Activated CD4-positive, alpha-beta memory T cell treated with anti-CD3 and anti-CD28 coated beads for 36 hours (primary cell): ENCODE data around the gene HOXA7. TPM values are rescaled to one million over a fixed set of nuclear protein-coding genes. Genes with fewer than 3 reads are reported as not detected.

Source experiments
- CTCF ChIA-PET: fragments of 350-600 bp; sonication (Branson Sonifier 250); formaldehyde crosslinking; loops from one replicate; lab custom pipeline; 2021; ENCODE audit warnings: antibody characterized with exemption, inconsistent platforms; lab: Charles Lee
- POLR2A ChIA-PET: fragments of 350-600 bp; sonication (Branson Sonifier 250); formaldehyde crosslinking; loops from one replicate; lab custom pipeline; 2021; ENCODE audit warnings: antibody characterized with exemption; lab: Charles Lee
- DNase-seq: peaks from one replicate; pipeline ENCODE4 v3.0.0-alpha.2; 2020
- H3K27ac Mint-ChIP-seq: one replicate; pipeline ENCODE4 v1.8.0; 2021; ENCODE audit warnings: mixed read lengths
- H3K27me3 Mint-ChIP-seq: one replicate; pipeline ENCODE4 v1.8.0; 2021; ENCODE audit warnings: mixed read lengths
- H3K36me3 Mint-ChIP-seq: one replicate; pipeline ENCODE4 v1.8.0; 2021; ENCODE audit warnings: mixed read lengths
- H3K4me1 Mint-ChIP-seq: one replicate; pipeline ENCODE4 v1.8.0; 2021; ENCODE audit warnings: low read depth, mixed read lengths
- H3K4me3 Mint-ChIP-seq: one replicate; pipeline ENCODE4 v1.8.0; 2021; ENCODE audit warnings: mild to moderate bottlenecking, mixed read lengths
- H3K9me3 Mint-ChIP-seq: one replicate; pipeline ENCODE4 v1.8.0; 2021; ENCODE audit warnings: mixed read lengths
- intact Hi-C: fragments of 100-400 bp; cut with micrococcal nuclease; formaldehyde crosslinking; loops from one replicate; pipeline ENCODE4 v1.15.1; 2023
- total RNA-seq, 2 experiments: library from RNA; stranded (reverse); gene quantifications; one replicate each; pipeline ENCODE4 v1.2.3, GENCODE V29; 2021

HOXA7 gene
- total RNA-seq, 2 experiments from 2014 or later = not detected

GRCh38 chr7:27158436-27159265 lies 2.2 kb upstream of the HOXA7 start:
- H3K27ac Mint-ChIP-seq = no peak overlapping the region

GRCh38 chr7:27157702-27158431 lies 1.4 kb upstream of the HOXA7 start:
- Mint-ChIP-seq H3K4me3 (no peak overlapping the region), H3K9me3 (no peaks in the 10 kb centered on the region), H3K36me3 (peaks cover 4% of the 10 kb centered on the region), H3K27ac (no peak overlapping the region), H3K27me3 (peaks cover 85% of the 10 kb centered on the region), H3K4me1 (peaks cover 39% of the 10 kb centered on the region)
- ChIA-PET CTCF (interaction anchor here (1.3 to 2.2 kb wide), 4 partner anchors 11 to 478 kb away, joined by 3 to 9 read pairs (median 6); no protein-coding TSS in a partner anchor), POLR2A (no interaction called here)
- no peak for DNase-seq
- intact Hi-C loops = loop anchor here (10.0 kb wide), 1 partner anchor 863 kb away; the partner anchor contains the start of gene SNX10

More at GRCh38 chr7:27158436-27159265, 2.2 kb upstream of the HOXA7 start:
- intact Hi-C loops = loop anchor here (10.0 kb wide), 1 partner anchor 864 kb away; the partner anchor contains the start of gene SNX10
- peaks cover 39% of the 10 kb centered on the region for H3K4me1 Mint-ChIP-seq
- H3K9me3 Mint-ChIP-seq = no peaks in the 10 kb centered on the region
- DNase-seq = no peak
- peaks cover 85% of the 10 kb centered on the region for H3K27me3 Mint-ChIP-seq
- no peak overlapping the region for H3K4me3 Mint-ChIP-seq
- ChIA-PET CTCF (interaction anchor here (0.7 to 2.2 kb wide), 11 partner anchors 8 to 789 kb away, joined by 3 to 9 read pairs (median 4); no protein-coding TSS in a partner anchor), POLR2A (no interaction called here)
- peaks cover 4% of the 10 kb centered on the region for H3K36me3 Mint-ChIP-seq

- no peaks in the 10 kb centered on the region for H3K9me3 Mint-ChIP-seq
- no peak overlapping the region for H3K4me3 Mint-ChIP-seq
- H3K27me3 Mint-ChIP-seq = peaks cover 84% of the 10 kb centered on the region
- intact Hi-C loops = loop anchor here (10.0 kb wide), 1 partner anchor 862 kb away; the partner anchor contains the start of gene SNX10
- POLR2A ChIA-PET = no interaction called here
- peak overlapping the region; percentile 38 for H3K27ac Mint-ChIP-seq
- CTCF ChIA-PET = interaction anchor here (0.7 to 1.3 kb wide), 5 partner anchors 12 to 475 kb away, joined by 3 read pairs; partner anchors contain the start of gene HOXA10
- no peak for DNase-seq
- peaks cover 40% of the 10 kb centered on the region for H3K4me1 Mint-ChIP-seq
- H3K36me3 Mint-ChIP-seq = peaks cover 4% of the 10 kb centered on the region
Measured at GRCh38 chr7:27156916-27157701, 634 bp upstream of the HOXA7 start.

GRCh38 chr7:27155816-27156507 lies 513 bp downstream of the HOXA7 start:
- intact Hi-C loops = loop anchor here (2.0 to 10.0 kb wide), 2 partner anchors 17 to 861 kb away; partner anchors contain the start of gene SNX10

GRCh38 chr7:27154901-27155815 lies 1.3 kb downstream of the HOXA7 start:
- CTCF ChIA-PET = interaction anchor here (2.0 kb wide), 1 partner anchor 473 kb away, joined by 5 read pairs; no protein-coding TSS in a partner anchor
- H3K9me3 Mint-ChIP-seq = no peaks in the 10 kb centered on the region
- H3K4me3 Mint-ChIP-seq = peak overlapping the region; percentile 43
- H3K36me3 Mint-ChIP-seq = peaks cover 4% of the 10 kb centered on the region
- H3K4me1 Mint-ChIP-seq = peaks cover 53% of the 10 kb centered on the region
- peaks cover 90% of the 10 kb centered on the region for H3K27me3 Mint-ChIP-seq
- POLR2A ChIA-PET = no interaction called here
- peak overlapping the region; percentile 33 for H3K27ac Mint-ChIP-seq
- intact Hi-C loops = loop anchor here (2.0 to 10.0 kb wide), 3 partner anchors 18 to 860 kb away; partner anchors contain the start of genes HOXA11 and SNX10
- peak; percentile 59 for DNase-seq

More at GRCh38 chr7:27155816-27156507, 513 bp downstream of the HOXA7 start:
- H3K9me3 Mint-ChIP-seq = no peaks in the 10 kb centered on the region
- POLR2A ChIA-PET = no interaction called here
- peak overlapping the region; percentile 33 for H3K27ac Mint-ChIP-seq
- CTCF ChIA-PET = interaction anchor here (0.7 to 0.8 kb wide), 2 partner anchors 18 to 474 kb away, joined by 3 read pairs; partner anchors contain the start of gene HOXA10
- peak overlapping the region; percentile 46 for H3K4me3 Mint-ChIP-seq
- peaks cover 4% of the 10 kb centered on the region for H3K36me3 Mint-ChIP-seq
- DNase-seq = no peak
- H3K4me1 Mint-ChIP-seq = peaks cover 50% of the 10 kb centered on the region
- H3K27me3 Mint-ChIP-seq = peaks cover 88% of the 10 kb centered on the region

GRCh38 chr7:27154369-27154768 lies 2.1 kb downstream of the HOXA7 start:
- POLR2A ChIA-PET = no interaction called here
- peak overlapping the region; percentile 6 for H3K4me3 Mint-ChIP-seq
- peaks cover 89% of the 10 kb centered on the region for H3K27me3 Mint-ChIP-seq
- no peak overlapping the region for H3K27ac Mint-ChIP-seq
- intact Hi-C loops = loop anchor here (2.0 to 10.0 kb wide), 3 partner anchors 18 to 860 kb away; partner anchors contain the start of genes HOXA11 and SNX10
- CTCF ChIA-PET = interaction anchor here (2.0 kb wide), 1 partner anchor 472 kb away, joined by 5 read pairs; no protein-coding TSS in a partner anchor
- no peak for DNase-seq
- peaks cover 53% of the 10 kb centered on the region for H3K4me1 Mint-ChIP-seq
- peaks cover 4% of the 10 kb centered on the region for H3K36me3 Mint-ChIP-seq
- H3K9me3 Mint-ChIP-seq = no peaks in the 10 kb centered on the region

GRCh38 chr7:27153526-27153925 lies 2.9 kb downstream of the HOXA7 start:
- Mint-ChIP-seq H3K27ac (no peak overlapping the region), H3K27me3 (peaks cover 85% of the 10 kb centered on the region), H3K4me1 (peaks cover 50% of the 10 kb centered on the region), H3K9me3 (no peaks in the 10 kb centered on the region), H3K36me3 (peaks cover 4% of the 10 kb centered on the region), H3K4me3 (no peak overlapping the region)
- ChIA-PET POLR2A (no interaction called here), CTCF (interaction anchor here (0.7 to 2.0 kb wide), 3 partner anchors 26 to 471 kb away, joined by 3 to 5 read pairs (median 4); no protein-coding TSS in a partner anchor)
- intact Hi-C loops = loop anchor here (5.0 to 10.0 kb wide), 2 partner anchors 34 to 859 kb away; partner anchors contain the start of genes HOXA11 and SNX10
- no peak for DNase-seq

- Mint-ChIP-seq H3K27ac (no peak overlapping the region), H3K27me3 (peaks cover 85% of the 10 kb centered on the region), H3K36me3 (peaks cover 4% of the 10 kb centered on the region), H3K4me1 (peaks cover 53% of the 10 kb centered on the region), H3K4me3 (no peak overlapping the region), H3K9me3 (no peaks in the 10 kb centered on the region)
- POLR2A ChIA-PET = no interaction called here
- no peak for DNase-seq
- intact Hi-C loops = loop anchor here (5.0 to 10.0 kb wide), 2 partner anchors 34 to 858 kb away; partner anchors contain the start of genes HOXA11 and SNX10
- CTCF ChIA-PET = interaction anchor here (1.3 to 5.2 kb wide), 2 partner anchors 11 to 43 kb away, joined by 4 to 72 read pairs; partner anchors contain the start of gene HOXA9
Measured at GRCh38 chr7:27152816-27153442, 3.5 kb downstream of the HOXA7 start.
